OCI-LY1 (cell line): ENCODE results near the gene ITCH.

ENCODE experiments used
- H2AFZ ChIP-seq: fragments of 200-600 bp; sonication (generic), shearing (Covaris generic); 2 replicates; pipeline ENCODE4 v1.6.0; 2014; ENCODE audit warnings: antibody characterized with exemption, mild to moderate bottlenecking, low read length
- H3F3A ChIP-seq: fragments of 200-600 bp; sonication (generic), shearing (Covaris generic); 2 replicates; pipeline ENCODE4 v1.6.0; 2014; ENCODE audit warnings: mild to moderate bottlenecking, antibody characterized with exemption, low read length, moderate library complexity; ENCODE audit not compliant: insufficient read depth
- H3K27ac ChIP-seq: fragments of 200-600 bp; sonication (generic); 2 replicates; pipeline ENCODE4 v1.5.1; 2014; ENCODE audit warnings: low read length, mixed run types, mild to moderate bottlenecking, low read depth; ENCODE audit not compliant: poor library complexity, severe bottlenecking
- H3K27me3 ChIP-seq: fragments of 200-600 bp; sonication (generic); 2 replicates; pipeline ENCODE4 v1.6.0; 2014; ENCODE audit warnings: antibody characterized with exemption, mild to moderate bottlenecking, low read length, moderate library complexity; ENCODE audit not compliant: insufficient read depth
- H3K36me3 ChIP-seq: fragments of 200-600 bp; sonication (generic); 2 replicates; pipeline ENCODE4 v1.6.1; 2014; ENCODE audit warnings: mild to moderate bottlenecking, antibody characterized with exemption, low read length, moderate library complexity, mixed read lengths; ENCODE audit not compliant: insufficient read depth
- H3K4me1 ChIP-seq: fragments of 200-600 bp; sonication (generic); 2 replicates; pipeline ENCODE4 v1.5.1; 2014; ENCODE audit warnings: mild to moderate bottlenecking, low read length, moderate library complexity; ENCODE audit not compliant: insufficient read depth, severe bottlenecking
- H3K4me2 ChIP-seq: fragments of 200-600 bp; sonication (generic), shearing (Covaris generic); 2 replicates; pipeline ENCODE4 v1.6.1; 2014; ENCODE audit warnings: low read length
- H3K4me3 ChIP-seq: fragments of 200-600 bp; sonication (generic); 2 replicates; pipeline ENCODE4 v1.5.1; 2014; ENCODE audit warnings: low read length, low read depth, mild to moderate bottlenecking, mixed read lengths; ENCODE audit not compliant: poor library complexity, severe bottlenecking
- H3K79me2 ChIP-seq: fragments of 200-600 bp; shearing (Covaris generic); 2 replicates; pipeline ENCODE4 v1.6.1; 2016; ENCODE audit warnings: mixed run types, low read length, mixed read lengths; ENCODE audit not compliant: insufficient read depth
- H3K9ac ChIP-seq: fragments of 200-600 bp; sonication (generic), shearing (Covaris generic); 2 replicates; pipeline ENCODE4 v1.6.1; 2014; ENCODE audit warnings: mild to moderate bottlenecking, low read length, mixed read lengths
- H3K9me2 ChIP-seq: fragments of 200-600 bp; sonication (generic), shearing (Covaris generic); 2 replicates; pipeline ENCODE4 v1.6.1; 2014; ENCODE audit warnings: low read depth, mild to moderate bottlenecking, low read length, mixed read lengths
- H3K9me3 ChIP-seq: fragments of 200-600 bp; shearing (Covaris generic); 2 replicates; pipeline ENCODE4 v1.6.1; 2014; ENCODE audit warnings: low read length, mixed read lengths
- H4K20me1 ChIP-seq: fragments of 200-600 bp; sonication (generic), shearing (Covaris generic); 2 replicates; pipeline ENCODE4 v1.6.0; 2016; ENCODE audit warnings: mild to moderate bottlenecking, low read length; ENCODE audit not compliant: insufficient read depth
- EZH2 ChIP-seq: fragments of 200-600 bp; sonication (generic), shearing (Covaris generic); IDR thresholded peaks from 2 replicates; pipeline ENCODE4 v1.8.0; 2017; ENCODE audit warnings: borderline replicate concordance, mixed run types, mild to moderate bottlenecking, antibody characterized with exemption, low read length, moderate library complexity, mixed read lengths
- TF ChIP-seq, protein P1 (sequence below): fragments of 200-600 bp; sonication (generic), shearing (Covaris generic); IDR thresholded peaks from 2 replicates; pipeline ENCODE4 v1.5.1; 2017; ENCODE audit warnings: mild to moderate bottlenecking, antibody characterized with exemption, low read length, moderate library complexity, mixed read lengths

Gene ITCH

DNA sequence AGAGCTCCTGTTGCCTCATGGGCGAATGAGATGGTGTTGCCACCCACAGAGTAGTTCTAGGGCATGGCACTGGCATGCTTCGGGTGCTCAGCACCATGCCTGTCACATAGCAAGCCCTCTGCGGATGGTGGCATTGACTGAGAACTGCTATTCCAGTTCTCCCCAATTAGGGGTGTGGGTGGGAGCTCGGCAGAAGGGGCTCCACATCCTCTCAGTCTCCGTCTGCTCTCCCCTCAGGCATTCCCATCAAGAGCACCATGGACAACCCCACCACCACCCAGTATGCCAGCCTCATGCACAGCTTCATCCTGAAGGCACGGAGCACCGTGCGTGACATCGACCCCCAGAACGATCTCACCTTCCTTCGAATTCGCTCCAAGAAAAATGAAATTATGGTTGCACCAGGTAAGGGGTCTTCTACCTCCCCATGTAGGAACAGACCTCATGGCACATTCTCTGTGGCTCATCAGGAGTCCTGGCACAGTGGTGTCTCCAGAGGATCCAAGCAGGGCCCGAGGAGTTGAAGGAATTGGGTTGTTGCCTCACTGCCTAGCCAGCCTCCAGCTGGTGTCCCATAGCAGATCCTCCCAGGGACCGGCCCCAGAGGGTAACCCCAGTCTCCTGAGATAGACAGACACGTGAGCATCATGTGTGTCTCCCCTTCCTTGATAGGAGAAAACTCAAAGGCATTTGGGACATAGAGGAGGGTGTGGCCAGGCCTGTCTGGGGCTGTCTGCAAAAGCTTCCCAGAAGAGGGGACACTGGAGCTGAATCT lies 171.5 kb downstream of the ITCH start:
- Histone ChIP-seq H3K9ac (no peak overlapping the region), H3K9me2 (no peaks in the 10 kb centered on the region), H3K4me1 (no peaks in the 10 kb centered on the region), H3K9me3 (no peaks in the 10 kb centered on the region), H3K27ac (no peak overlapping the region), H3K27me3 (no peaks in the 10 kb centered on the region), H3K4me3 (no peak overlapping the region), H3K79me2 (no peaks in the 10 kb centered on the region), H2AFZ (no peak overlapping the region), H4K20me1 (no peaks in the 10 kb centered on the region), H3K4me2 (no peak overlapping the region), H3K36me3 (peaks cover 49% of the 10 kb centered on the region), H3F3A (no peaks in the 10 kb centered on the region)
- no peak for TF ChIP-seq EZH2
- TF ChIP-seq, protein P1, sequence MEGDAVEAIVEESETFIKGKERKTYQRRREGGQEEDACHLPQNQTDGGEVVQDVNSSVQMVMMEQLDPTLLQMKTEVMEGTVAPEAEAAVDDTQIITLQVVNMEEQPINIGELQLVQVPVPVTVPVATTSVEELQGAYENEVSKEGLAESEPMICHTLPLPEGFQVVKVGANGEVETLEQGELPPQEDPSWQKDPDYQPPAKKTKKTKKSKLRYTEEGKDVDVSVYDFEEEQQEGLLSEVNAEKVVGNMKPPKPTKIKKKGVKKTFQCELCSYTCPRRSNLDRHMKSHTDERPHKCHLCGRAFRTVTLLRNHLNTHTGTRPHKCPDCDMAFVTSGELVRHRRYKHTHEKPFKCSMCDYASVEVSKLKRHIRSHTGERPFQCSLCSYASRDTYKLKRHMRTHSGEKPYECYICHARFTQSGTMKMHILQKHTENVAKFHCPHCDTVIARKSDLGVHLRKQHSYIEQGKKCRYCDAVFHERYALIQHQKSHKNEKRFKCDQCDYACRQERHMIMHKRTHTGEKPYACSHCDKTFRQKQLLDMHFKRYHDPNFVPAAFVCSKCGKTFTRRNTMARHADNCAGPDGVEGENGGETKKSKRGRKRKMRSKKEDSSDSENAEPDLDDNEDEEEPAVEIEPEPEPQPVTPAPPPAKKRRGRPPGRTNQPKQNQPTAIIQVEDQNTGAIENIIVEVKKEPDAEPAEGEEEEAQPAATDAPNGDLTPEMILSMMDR = no peak

DNA sequence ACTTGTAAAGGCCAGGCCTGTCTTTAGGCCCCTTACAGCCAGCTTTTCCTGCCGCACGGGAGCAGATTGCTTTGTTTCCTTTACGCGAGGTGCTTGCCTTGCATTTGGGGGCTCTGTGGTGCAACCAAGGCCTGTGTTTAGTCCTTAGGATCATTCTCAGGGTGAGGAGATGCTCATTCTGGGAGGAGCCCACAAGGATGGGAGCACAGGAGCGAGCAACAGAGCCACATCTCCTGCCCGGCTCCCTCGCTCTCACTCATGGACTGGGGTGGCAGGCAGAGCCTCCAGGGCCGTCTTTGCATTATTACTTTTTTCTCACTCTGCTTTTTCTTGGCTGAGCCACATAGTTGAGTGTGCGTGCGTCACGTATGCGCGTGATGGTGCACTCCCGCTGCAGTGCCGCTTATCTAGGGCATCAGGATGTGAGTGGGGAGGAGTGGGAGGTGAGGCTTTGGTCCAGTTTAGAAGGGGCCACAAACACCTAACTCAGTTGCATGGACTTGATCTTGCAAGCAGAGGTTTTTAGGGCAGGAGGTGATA lies 172.3 kb downstream of the ITCH start:
- H3K79me2 ChIP-seq = no peaks in the 10 kb centered on the region
- no peak for TF ChIP-seq EZH2
- TF ChIP-seq, protein P1 = no peak
- no peak overlapping the region for H3K27ac ChIP-seq
- H4K20me1 ChIP-seq = no peaks in the 10 kb centered on the region
- H3F3A ChIP-seq = no peaks in the 10 kb centered on the region
- H3K9ac ChIP-seq = no peak overlapping the region
- H3K9me2 ChIP-seq = no peaks in the 10 kb centered on the region
- H3K4me2 ChIP-seq = no peak overlapping the region
- H3K9me3 ChIP-seq = no peaks in the 10 kb centered on the region
- H3K4me3 ChIP-seq = no peak overlapping the region
- no peaks in the 10 kb centered on the region for H3K4me1 ChIP-seq
- H3K36me3 ChIP-seq = peaks cover 45% of the 10 kb centered on the region; the same call in 1 of the 2 replicates
- no peak overlapping the region for H2AFZ ChIP-seq
- H3K27me3 ChIP-seq = no peaks in the 10 kb centered on the region

DNA sequence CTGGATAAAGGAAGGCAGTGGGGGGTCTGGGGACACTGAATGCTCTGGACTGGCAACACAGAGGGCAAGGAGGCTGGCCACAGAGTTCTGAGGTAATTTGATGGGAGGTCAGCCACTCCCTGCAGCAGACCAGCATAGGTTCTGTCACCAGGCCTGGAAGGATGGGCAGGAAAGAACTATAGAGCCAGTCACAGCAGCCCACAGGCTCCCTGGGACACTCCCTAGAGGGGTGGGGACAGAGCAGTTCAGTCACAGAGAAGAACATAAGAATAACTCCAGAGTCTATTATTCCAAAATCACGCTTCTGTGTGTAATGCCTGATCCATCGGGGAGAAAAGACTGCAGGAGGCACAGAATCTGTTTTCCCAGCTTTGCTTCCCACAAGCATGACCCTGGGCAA lies 172.8 kb downstream of the ITCH start:
- peaks cover 45% of the 10 kb centered on the region for H3K36me3 ChIP-seq
- no peaks in the 10 kb centered on the region for H3K4me1 ChIP-seq
- H3K9ac ChIP-seq = no peak overlapping the region
- H3K27ac ChIP-seq = no peak overlapping the region
- H3K9me3 ChIP-seq = no peaks in the 10 kb centered on the region
- no peaks in the 10 kb centered on the region for H3F3A ChIP-seq
- H2AFZ ChIP-seq = no peak overlapping the region
- TF ChIP-seq, protein P1 = no peak
- no peak for TF ChIP-seq EZH2
- no peak overlapping the region for H3K4me3 ChIP-seq
- no peaks in the 10 kb centered on the region for H4K20me1 ChIP-seq
- no peaks in the 10 kb centered on the region for H3K9me2 ChIP-seq
- no peaks in the 10 kb centered on the region for H3K27me3 ChIP-seq
- no peaks in the 10 kb centered on the region for H3K79me2 ChIP-seq
- H3K4me2 ChIP-seq = no peak overlapping the region
